IPS-11a (cell line): Measurements from ENCODE around the gene DGCR2.

Source experiments
- H3K4me3 ChIP-seq: one replicate; pipeline ENCODE4 v1.5.1; 2013; ENCODE audit warnings: low read depth, low read length, control low read depth

The DGCR2 gene

GRCh38 chr22:19110064-19110458 lies 12.2 kb downstream of the DGCR2 start:
- H3K4me3 ChIP-seq: no peak overlapping the region

- H3K4me3 ChIP-seq: no peak overlapping the region
These were observed 12.8 kb downstream of the DGCR2 start for GRCh38 chr22:19109198-19110063.

GRCh38 chr22:19108807-19109197 lies 13.4 kb downstream of the DGCR2 start:
- no peak overlapping the region for H3K4me3 ChIP-seq

- H3K4me3 ChIP-seq: no peak overlapping the region
These were observed 14.5 kb downstream of the DGCR2 start for GRCh38 chr22:19107730-19108074.

- H3K4me3 ChIP-seq: no peak overlapping the region
These were observed 15.1 kb downstream of the DGCR2 start for GRCh38 chr22:19106886-19107729.

GRCh38 chr22:19105867-19106802 lies 16.1 kb downstream of the DGCR2 start:
- no peak overlapping the region for H3K4me3 ChIP-seq

GRCh38 chr22:19105456-19105855 lies 16.8 kb downstream of the DGCR2 start:
- no peak overlapping the region for H3K4me3 ChIP-seq

- no peak overlapping the region for H3K4me3 ChIP-seq
These were observed 18.1 kb downstream of the DGCR2 start for GRCh38 chr22:19103880-19104821.

- no peak overlapping the region for H3K4me3 ChIP-seq
These were observed 24.1 kb downstream of the DGCR2 start for GRCh38 chr22:19098157-19098556.

GRCh38 chr22:19097518-19097917 lies 24.7 kb downstream of the DGCR2 start:
- H3K4me3 ChIP-seq: no peak overlapping the region

GRCh38 chr22:19096555-19096954 lies 25.7 kb downstream of the DGCR2 start:
- no peak overlapping the region for H3K4me3 ChIP-seq

GRCh38 chr22:19094393-19094997 lies 27.7 kb downstream of the DGCR2 start:
- no peak overlapping the region for H3K4me3 ChIP-seq

GRCh38 chr22:19092725-19093124 lies 29.5 kb downstream of the DGCR2 start:
- H3K4me3 ChIP-seq: no peak overlapping the region

- H3K4me3 ChIP-seq: no peak overlapping the region
These were observed 31.6 kb downstream of the DGCR2 start for GRCh38 chr22:19090586-19091127.

- H3K4me3 ChIP-seq: no peak overlapping the region
These were observed 32.0 kb downstream of the DGCR2 start for GRCh38 chr22:19090183-19090582.

- no peak overlapping the region for H3K4me3 ChIP-seq
These were observed 33.2 kb downstream of the DGCR2 start for GRCh38 chr22:19088866-19089595.

- no peak overlapping the region for H3K4me3 ChIP-seq
These were observed 35.3 kb downstream of the DGCR2 start for GRCh38 chr22:19086896-19087295.

GRCh38 chr22:19086417-19086816 lies 35.8 kb downstream of the DGCR2 start:
- H3K4me3 ChIP-seq: no peak overlapping the region
